ENCODE data around the gene TBX6.
"Not testable (repeated sequence)": the region's sequence is repeated elsewhere in the genome, so short reads cannot be mapped to it uniquely, and the experiment has no call there.

The TBX6 gene

DNA sequence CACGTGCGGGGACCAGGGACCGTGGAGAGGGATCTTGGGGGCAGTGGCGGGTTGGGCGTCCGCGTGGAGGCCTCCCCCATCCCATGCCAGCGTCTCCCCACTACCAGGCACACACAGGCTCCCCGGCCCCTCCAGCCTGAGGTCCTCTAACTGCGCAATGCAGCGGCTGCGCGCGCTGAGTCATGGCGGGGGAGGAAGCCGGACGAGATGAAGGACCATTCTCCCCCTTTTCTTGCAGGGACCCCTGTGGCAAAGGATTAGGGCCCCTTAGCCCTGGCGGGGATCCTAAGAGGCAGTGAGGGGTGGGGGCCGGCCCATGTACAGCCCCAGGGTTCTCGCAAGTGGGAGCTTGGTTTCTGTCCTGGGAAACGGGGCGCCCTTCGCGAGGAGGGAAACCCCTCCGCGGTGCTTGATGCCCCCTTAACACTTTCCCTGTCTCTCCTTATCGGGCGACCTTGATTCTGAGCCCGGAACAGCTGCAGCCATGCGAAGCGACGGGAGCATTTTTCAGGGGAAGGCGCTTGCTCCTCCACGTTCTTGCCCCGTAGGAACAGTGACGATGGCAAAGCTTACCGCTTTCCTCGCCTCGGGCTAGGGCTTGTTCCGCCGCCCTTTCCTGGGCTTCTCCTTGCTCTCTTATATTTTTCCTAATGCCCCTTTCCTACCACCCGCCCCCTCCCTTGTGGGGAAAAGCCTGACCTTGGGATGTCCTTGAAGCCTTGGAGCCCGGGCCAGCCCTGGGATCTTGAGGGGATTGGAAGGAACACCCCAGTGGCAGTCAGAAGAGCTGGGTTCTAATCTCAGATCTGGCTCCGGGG, 25.6 kb downstream of the TBX6 start:
- DNase-seq (ENCODE audit: low read depth in 2 of 2): no peak

DNA sequence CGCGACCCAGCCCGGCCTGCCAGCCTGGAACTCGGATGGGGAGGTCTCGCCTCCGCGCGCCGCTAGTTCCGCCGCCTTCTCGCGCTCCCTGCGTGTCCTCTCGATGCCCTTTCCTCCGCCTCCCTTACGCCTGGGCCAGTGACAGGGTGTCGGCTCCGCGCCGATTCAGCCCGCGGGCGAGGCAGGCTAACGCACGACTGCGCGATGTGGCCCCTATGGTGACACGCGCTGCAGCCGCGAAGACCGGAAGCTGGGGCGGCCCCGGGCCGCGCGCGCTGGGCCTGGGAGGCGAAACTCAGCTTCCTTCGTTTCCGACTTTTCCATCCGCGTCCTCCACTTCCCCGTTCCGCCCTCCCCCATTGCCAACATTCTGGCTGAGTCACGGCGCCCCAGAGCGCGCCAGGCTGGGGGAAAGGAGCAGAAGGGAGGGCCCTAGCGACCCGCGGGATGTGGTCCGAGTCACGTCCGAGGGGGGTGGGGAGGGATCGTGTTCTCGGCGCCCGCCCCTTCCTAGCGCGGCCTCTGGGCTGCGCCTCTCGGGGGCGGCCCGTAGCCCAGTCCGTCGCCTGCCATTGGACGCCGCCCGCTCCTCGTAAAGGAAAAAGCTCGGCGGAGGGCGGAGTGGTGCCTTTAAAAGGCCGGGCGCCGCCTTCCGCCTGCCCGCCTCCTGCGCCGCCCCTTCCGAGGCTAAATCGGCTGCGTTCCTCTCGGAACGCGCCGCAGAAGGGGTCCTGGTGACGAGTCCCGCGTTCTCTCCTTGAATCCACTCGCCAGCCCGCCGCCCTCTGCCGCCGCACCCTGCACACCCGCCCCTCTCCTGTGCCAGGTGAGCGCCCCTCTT, 26.4 kb downstream of the TBX6 start, which contains the start of gene ALDOA:
Gene ALDOA, plus strand, starts transcription at position 659 of the 841 bp plus-strand sequence. CDS start 1,138 bp downstream, outside the sequence.
- peak; percentile 93 for DNase-seq (ENCODE audit: low read depth in 2 of 2)

DNA sequence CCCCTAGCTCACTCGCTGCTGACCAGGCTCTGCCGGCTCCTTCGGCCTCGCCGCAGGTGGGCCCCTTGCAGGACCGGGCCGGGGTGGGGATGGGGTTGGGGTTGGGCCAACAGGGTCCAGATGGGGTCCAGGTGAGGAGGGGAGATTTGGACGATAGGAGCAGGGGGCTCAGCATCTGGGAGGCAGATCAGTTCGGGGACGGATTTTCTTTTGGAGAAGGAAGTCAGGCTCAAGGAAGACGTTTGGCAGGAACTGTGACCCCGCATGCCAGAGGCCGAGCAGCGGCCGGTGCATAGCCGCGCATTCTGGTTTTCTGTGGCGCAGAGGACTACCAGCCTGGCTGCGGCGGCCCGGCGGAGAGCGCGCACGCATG, 27.0 kb downstream of the TBX6 start:
- no peak for DNase-seq (ENCODE audit: low read depth in 2 of 2)

DNA sequence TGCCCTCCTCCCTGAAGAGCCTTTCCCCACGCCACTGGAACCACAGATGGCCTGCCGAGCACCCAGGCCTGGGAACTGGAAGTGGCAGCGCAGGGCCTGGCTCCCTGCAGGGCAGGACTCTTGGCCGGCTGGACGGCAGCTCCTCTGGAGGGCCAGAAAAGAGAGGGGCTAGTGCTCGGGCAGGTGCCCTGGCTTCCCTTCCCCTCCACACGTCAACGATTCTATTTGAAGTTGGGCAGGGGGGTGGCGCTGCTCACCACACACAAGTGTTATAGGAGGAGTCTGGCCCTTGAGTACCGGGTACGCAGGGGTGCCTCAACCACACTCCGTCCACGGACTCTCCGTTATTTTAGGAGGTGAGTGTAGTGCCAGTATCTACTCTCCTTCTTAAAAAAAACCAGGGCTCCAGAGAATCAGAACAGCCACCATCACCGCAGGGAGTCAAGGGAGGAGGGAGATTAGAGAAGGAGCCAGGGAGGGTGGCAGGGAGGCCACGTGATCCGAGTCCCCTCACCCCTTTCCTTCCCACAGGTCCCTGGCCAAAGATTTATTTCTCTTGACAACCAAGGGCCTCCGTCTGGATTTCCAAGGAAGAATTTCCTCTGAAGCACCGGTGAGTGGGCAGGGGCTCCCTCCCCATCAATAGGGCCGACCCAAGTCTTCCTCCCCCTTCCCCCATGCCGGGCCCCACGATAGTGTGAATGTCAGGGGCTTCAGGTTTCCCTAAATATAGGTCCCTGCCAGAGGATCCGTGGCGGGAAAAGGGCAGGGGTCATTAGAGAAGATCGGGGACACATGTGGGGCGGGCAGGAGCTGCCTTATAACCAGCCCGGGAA, 27.6 kb downstream of the TBX6 start:
- DNase-seq (ENCODE audit: low read depth in 2 of 2): peak; percentile 42 to 44

DNA sequence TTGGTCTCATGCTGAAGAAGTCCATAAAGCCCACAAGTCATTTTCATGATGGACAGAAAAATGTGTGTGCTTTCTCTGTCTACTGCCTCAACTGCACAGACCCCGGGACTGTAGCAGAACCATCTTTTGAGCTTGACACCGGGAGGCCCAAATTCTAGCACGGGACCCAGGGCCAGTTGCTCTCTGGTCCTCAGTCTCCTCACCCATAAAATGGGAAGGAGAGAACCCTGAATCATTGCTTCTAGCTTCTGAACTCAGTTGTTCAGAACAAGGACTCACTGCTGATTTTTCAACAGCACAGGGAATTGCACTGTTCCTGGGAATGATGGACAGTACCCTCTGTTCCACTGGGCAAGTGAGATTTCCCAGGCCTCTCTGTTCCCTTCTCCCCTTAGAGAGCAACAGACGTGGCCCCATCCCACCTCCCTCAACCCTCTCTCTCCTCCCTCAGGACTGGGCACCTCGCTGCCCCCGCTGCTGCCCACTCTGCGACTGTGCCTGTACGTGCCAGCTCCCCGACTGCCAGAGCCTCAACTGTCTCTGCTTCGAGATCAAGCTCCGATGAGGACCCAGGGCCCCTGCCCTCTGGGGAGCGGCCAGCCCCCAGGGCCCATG, 28.3 kb downstream of the TBX6 start:
- no peak for DNase-seq (ENCODE audit: low read depth in 2 of 2)

DNA sequence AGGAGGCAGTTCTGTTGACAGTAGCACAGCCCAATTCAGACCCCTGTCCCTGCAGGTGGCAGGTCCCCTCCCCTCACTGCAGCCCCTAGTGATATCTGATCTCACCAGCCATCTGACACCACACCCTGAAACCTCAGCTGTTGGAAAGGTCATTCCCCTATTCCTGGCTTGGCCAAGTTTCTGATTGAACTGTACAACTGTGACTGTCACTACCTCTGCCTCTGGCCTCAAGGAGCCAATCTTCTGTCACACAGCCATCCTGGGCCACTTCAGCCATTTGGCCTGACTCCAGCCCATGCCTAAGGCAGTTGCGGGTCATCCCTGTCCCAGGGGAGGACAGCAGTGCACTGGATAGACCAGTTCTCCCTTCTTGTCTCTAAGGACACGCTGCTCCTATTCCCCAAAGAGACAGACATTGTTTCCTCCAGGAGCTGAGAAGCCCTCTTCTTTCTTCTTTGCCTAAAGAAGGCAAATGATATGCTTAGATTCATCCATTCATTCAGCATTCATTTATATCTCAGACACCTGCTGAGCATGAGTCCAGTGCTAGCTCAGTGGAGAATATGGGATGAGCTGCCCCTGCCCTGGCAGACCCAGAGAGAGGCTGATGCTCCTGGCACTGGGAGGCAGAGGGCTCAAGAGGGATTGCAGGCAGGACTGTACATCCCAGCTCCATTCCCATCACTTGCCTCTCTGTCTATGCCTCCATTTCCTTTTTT, 30.7 kb downstream of the TBX6 start:
- DNase-seq (ENCODE audit: low read depth in 2 of 2): no peak

DNA sequence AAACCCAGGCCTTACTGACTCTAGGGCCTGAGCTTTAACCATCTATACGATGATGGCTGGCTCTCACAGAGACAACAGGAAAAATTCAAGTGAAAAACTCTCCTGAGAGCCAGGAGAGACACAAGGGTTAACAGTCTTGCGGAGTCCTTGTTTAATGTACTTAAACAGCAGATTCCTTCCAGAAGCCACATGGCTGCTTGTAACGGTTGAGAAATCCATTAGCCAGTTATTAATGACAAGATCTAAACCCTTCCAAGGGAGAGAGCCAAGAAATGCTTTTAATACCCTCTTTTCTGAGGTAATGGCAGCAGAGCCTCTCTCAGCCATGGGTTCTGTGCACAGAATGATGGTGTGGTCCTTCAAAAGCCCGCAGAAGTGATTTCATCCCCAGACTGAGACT, 31.4 kb downstream of the TBX6 start:
- DNase-seq (ENCODE audit: low read depth in 2 of 2): no peak

DNA sequence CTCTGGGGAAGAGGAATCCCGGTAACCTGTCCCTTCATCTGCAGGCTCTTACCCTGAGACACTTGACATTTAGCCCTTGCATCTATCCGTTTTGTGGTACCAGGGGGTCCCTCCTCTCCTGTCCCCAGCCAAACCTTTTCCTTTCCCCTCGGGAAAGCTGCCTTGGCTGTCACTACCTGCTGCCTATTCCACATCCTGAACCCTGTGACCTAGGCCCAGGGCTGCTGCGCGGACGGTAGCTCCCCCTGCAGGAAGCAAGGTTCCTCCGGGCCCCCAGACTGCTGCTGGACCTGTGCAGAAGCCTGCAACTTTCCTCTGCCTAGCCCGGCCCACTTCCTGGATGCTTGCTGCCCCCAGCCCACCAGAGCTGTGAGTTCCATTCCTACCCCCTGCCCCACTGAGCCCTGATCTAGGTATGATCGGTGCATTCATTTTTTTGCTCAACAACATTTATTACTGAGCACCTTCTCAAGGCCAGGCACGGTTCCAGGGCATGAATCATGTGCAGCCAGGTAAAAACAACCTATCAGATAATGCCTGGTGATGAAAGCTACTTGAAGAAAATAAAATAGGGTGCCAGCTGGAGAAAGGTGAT, 36.7 kb downstream of the TBX6 start:
- no peak for DNase-seq (ENCODE audit: low read depth in 2 of 2)

DNA sequence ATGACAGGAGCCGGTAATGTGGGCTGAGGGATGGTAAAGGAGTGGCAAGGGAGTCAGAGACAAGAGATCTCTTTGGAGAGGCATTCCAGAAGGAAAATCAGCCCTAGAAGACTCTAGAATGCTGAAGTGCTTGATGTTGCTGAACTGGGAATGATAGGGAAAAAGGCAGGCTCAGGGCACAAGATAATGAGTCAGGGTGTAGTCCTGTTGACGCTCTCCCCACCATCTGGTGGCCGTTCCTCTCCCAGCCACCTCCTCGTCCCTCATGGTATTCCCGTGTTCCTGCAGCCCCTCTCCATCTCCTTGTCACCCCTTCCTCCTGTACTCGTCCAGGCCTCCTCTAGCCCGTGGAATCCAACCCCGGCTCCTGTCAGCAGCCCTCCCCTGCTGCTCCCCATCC, 37.3 kb downstream of the TBX6 start:
- no peak for DNase-seq (ENCODE audit: low read depth in 2 of 2)

DNA sequence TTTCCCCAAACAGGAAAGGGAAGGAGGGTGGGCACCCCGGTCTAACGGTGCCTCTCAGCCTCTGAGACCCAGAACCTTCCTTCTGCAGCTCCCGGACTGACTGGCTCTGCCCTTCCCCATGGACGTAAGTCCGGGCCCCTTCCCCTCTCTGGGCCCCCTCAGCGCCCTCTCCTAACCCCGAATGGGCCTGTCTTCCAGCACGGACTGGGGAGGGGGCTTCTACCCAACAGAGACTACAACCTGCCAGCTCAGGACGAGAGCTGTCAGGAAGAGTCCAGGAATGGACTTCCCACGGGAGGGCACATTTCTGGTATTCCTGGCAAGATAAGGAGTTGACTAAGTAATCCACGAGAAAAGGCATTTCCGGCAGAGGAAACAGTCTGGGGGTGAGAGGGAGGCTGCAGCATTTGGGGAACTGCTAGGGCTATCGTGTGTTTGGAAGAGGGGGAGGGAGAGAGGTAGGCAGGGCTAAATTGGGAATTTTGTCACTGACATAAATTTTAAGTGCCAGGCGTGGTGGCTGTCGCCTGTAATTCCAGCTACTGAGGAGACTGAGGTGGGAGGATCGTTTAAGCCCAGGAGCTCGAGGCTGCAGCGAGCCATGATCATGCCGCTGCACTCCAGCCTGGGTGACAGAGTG, 38.2 kb downstream of the TBX6 start:
- DNase-seq (ENCODE audit: low read depth in 2 of 2): no peak

DNA sequence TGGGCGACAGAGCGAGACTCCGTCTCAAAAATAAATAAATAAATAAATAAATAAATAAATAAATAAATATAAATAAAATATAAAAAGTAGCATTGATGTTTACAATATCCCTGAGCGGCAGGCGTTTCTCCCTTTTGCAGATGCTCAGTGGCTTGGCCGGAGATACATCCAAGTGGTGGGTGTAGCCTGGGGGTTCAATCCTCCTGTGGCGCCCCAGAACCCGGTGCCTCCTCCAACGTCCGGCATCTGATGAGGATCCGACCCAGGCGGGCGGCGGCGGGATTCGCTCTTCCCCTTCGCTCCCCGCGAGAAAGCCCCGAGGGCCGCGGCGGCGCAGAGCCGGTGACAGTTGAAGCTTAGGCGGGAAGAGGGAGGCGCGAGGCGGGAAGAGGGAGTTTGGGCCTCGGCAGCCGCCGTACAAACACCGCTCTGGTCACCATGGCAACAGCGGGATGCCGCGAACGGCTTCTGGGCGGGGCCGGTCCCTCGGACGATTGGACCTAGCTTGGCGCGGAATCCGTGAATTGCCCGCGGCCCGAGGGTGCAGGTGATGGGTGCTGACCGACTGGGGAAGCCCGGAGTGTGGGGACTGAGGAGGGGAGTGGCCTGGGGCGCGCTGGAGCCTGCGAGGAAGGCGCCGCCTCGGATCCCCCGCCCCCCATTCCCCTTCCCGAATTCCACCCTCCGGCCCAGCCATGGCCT, 38.9 kb downstream of the TBX6 start:
- peak; percentile 73 to 76 for DNase-seq (ENCODE audit: low read depth in 2 of 2)

DNA sequence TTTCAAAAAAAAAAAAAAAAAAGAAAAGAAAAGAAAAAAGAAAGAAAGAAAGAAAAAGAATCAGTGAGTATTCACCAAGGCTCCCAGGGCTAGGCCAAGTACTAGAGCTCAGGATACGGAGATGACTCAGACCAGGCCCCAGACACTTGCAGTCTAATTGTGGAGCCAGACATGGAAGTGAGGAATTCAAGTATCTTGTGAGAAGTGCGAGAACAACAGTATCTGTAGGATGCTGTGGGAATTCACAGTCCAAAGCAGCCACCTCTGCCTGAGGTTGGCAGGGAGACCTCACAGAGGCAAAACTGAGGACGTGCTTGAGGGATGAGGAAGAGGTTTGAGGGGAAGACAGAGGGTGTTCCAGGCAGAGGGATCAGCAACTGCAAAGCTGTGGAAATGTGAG, 40.2 kb downstream of the TBX6 start:
- DNase-seq (ENCODE audit: low read depth in 2 of 2): no peak

DNA sequence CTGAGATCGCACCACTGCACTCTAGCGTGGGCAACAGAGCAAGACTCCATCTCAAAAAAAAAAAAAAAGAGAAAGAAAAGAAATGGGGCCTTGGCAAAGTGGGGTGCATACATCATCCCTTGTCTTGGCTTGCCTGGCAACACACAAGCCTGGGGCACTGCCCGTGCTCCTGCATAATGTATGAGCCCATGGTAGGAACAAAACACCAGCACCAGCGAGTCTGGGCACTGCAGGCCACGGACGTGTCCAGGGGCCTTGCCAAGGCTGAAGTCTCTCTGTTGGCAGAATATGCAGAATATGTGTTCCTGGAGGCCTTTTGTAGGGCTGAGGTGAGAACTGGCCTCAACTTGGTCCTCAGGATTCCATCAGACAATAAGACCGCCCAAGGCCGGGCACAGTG, 41.9 kb downstream of the TBX6 start:
- DNase-seq (ENCODE audit: low read depth in 2 of 2): no peak

DNA sequence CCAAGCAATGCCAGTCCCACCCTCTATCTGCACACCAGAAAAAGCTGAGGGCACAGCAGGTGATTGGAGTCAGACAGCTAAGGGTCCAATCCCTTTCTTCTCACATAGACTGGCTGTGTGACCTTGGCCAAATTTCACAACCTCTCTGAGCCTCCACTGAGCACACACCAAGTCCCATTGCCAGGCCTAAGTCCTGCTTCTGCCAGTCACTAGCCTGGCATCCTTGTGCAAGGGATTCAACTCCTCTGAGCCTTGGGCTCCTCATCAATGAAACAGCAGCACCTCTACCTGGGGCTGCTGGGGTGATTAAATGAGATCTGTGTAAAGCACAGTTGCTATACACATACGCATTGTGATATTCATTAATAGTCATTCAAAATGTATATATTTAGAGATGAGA, 45.1 kb downstream of the TBX6 start:
- DNase-seq (ENCODE audit: low read depth in 2 of 2): no peak

DNA sequence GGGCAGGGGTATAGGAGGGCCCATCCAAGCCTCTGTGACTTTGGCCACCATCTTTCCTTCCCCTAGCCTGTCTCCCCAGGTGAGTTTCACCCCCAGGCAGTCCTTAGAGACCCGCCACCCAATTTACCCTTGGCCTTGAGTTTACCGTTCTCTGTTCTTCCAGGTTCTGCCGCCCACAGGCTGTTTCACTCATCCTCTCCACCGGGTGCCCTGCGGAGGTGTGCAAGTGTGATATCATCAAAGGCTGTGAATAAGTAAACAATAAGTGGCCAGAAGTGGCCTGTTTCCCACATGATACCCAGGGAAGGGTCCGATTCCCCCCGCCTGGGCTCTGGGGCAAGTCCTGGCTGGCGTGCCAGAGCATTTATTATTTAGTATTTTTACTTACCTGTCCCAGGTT, 45.5 kb downstream of the TBX6 start:
- no peak for DNase-seq (ENCODE audit: low read depth in 2 of 2)

DNA sequence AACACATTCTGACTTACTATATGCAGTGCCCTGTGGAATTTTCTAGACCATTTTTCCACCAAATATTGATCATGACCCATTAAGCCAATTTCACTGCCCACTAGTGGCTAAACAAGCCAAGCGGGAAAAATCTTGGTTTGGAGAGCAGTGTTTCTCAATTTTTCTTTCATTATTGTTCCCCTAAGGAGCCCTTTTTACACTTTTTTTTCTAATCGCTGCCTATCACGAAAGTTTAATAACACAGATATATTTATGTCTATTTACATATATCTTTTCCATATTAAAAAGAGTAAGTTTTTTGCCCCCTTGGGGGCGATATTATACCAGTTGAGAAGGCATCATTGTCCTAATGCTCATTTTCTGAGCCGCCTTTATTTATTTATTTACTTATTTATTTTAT, 49.9 kb downstream of the TBX6 start:
- DNase-seq (ENCODE audit: low read depth in 2 of 2): no peak

DNA sequence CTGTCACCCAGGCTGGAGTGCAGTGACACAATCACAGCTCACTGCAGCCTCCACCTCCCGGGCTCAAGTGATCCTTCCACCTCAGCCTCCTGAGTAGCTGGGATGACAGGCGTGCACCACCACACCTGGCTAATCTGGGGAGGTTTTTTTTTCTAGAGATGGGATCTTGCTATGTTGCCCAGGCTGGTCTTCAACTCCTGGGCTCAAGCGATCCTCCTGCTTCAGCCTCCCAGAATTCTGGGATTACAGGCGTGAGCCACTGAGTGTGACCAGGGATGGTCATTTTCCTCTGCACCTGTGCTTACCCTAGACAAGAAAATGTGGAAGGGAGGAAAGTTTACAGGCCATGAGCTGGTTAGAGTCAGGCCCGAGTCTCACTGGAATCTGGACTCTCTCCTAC, 51.0 kb downstream of the TBX6 start:
- not testable (repeated sequence) for DNase-seq (ENCODE audit: low read depth in 2 of 2)

DNA sequence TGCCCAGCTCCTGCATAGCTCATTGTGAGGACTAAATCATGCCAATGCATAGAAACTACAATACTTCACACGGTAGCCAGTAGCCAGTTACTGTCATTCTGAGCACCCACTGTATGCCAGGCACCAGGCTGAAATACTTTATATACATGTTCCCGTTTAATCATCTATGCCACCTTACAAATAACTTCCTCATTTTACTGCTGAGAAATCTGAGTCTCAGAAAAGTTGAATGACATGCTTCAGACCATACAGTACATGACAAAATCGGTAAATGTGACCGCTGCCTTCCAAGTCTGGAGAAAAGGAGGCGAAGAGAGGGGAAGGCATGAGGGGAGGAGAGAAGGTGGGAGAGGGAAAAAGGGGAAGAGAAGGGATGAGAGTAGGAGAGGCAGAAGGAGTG, 51.5 kb downstream of the TBX6 start:
- DNase-seq (ENCODE audit: low read depth in 2 of 2): no peak

All from stimulated activated CD8-positive, alpha-beta memory T cell treated with anti-CD3 and anti-CD28 coated beads, Interleukin-15, amount 100 ng/mL, for 4 hours (primary cell).